GM18873 (cell line): ENCODE measurements around the gene CASKIN1.

Experiments used
- ATAC-seq: cut with Tn5 transposase; IDR thresholded peaks from one replicate; pipeline ENCODE4 v1.9.1; 2021; ENCODE audit warnings: mild to moderate bottlenecking, moderate library complexity, moderate number of reproducible peaks; ENCODE audit not compliant: unreplicated experiment, low FRiP score

The CASKIN1 gene

GRCh38 chr16:2195322-2196161, 863 bp downstream of the CASKIN1 start:
- ATAC-seq, result no peak

- no peak for ATAC-seq
Measured at GRCh38 chr16:2194852-2195321, 1.5 kb downstream of the CASKIN1 start.

- no peak for ATAC-seq
Measured at GRCh38 chr16:2194166-2194834, 2.1 kb downstream of the CASKIN1 start.

- ATAC-seq, result no peak
Measured at GRCh38 chr16:2191446-2191706, 5.0 kb downstream of the CASKIN1 start.

GRCh38 chr16:2190659-2191445, 5.6 kb downstream of the CASKIN1 start:
- no peak for ATAC-seq

- no peak for ATAC-seq
Measured at GRCh38 chr16:2190002-2190658, 6.3 kb downstream of the CASKIN1 start.

GRCh38 chr16:2189252-2189893, 7.0 kb downstream of the CASKIN1 start:
- no peak for ATAC-seq

- ATAC-seq, result no peak
Measured at GRCh38 chr16:2188395-2188794, 8.0 kb downstream of the CASKIN1 start.

GRCh38 chr16:2187212-2187611, 9.2 kb downstream of the CASKIN1 start:
- no peak for ATAC-seq

- ATAC-seq, result no peak
Measured at GRCh38 chr16:2186505-2186904, 9.9 kb downstream of the CASKIN1 start.

- no peak for ATAC-seq
Measured at GRCh38 chr16:2186064-2186463, 10.3 kb downstream of the CASKIN1 start.

- no peak for ATAC-seq
Measured at GRCh38 chr16:2184962-2185361, 11.4 kb downstream of the CASKIN1 start.

- no peak for ATAC-seq
Measured at GRCh38 chr16:2184346-2184745, 12.1 kb downstream of the CASKIN1 start.

GRCh38 chr16:2183671-2184070, 12.7 kb downstream of the CASKIN1 start:
- ATAC-seq, result no peak

GRCh38 chr16:2181952-2182351, 14.5 kb downstream of the CASKIN1 start:
- no peak for ATAC-seq

- no peak for ATAC-seq
Measured at GRCh38 chr16:2180962-2181923, 15.2 kb downstream of the CASKIN1 start.

- ATAC-seq, result no peak
Measured at GRCh38 chr16:2180461-2180860, 15.9 kb downstream of the CASKIN1 start.

GRCh38 chr16:2179576-2179975, 16.8 kb downstream of the CASKIN1 start:
- ATAC-seq, result no peak

GRCh38 chr16:2179107-2179501, 17.3 kb downstream of the CASKIN1 start:
- no peak for ATAC-seq
